Measurements from ENCODE around the gene ATP9A. TPM values are rescaled to one million over a fixed set of nuclear protein-coding genes. Genes with fewer than 3 reads are reported as not detected.
A peak's percentile ranks its signal among the peaks of the same experiment; 100 is the strongest.

ATP9A gene
- polyA plus RNA-seq, 1 donor from 2014 or later: 0.20 TPM

- Mint-ChIP-seq H3K27me3 (peaks cover 30% of the 10 kb centered on the region), H3K36me3 (peaks cover 1% of the 10 kb centered on the region), H3K4me1 (peaks cover 8 to 12% (median 8%) of the 10 kb centered on the region in 3 donors), H3K9me3 (peaks cover 0 to 2% (median 0%) of the 10 kb centered on the region in 3 donors), H3K27ac (no peak overlapping the region), H3K4me3 (no peak overlapping the region)
Observed at GRCh38 chr20:51600016-51600420, 168.2 kb downstream of the ATP9A start.

GRCh38 chr20:51598556-51598955 lies 169.6 kb downstream of the ATP9A start:
- Mint-ChIP-seq H3K4me3 (no peak overlapping the region), H3K9me3 (peaks cover 0 to 2% (median 0%) of the 10 kb centered on the region in 3 donors), H3K27ac (no peak overlapping the region), H3K4me1 (peaks cover 13 to 16% (median 13%) of the 10 kb centered on the region in 3 donors), H3K27me3 (peaks cover 26% of the 10 kb centered on the region), H3K36me3 (no peaks in the 10 kb centered on the region)

GRCh38 chr20:51597389-51598231 lies 170.6 kb downstream of the ATP9A start:
- Mint-ChIP-seq H3K27me3 (peaks cover 20% of the 10 kb centered on the region), H3K4me1 (peaks cover 13 to 16% (median 13%) of the 10 kb centered on the region in 3 donors), H3K9me3 (peaks cover 0 to 2% (median 0%) of the 10 kb centered on the region in 3 donors), H3K4me3 (no peak overlapping the region), H3K36me3 (no peaks in the 10 kb centered on the region), H3K27ac (no peak overlapping the region)

- Mint-ChIP-seq H3K4me1 (peaks cover 13 to 16% (median 13%) of the 10 kb centered on the region in 3 donors), H3K36me3 (no peaks in the 10 kb centered on the region), H3K9me3 (peaks cover 0 to 2% (median 0%) of the 10 kb centered on the region in 3 donors), H3K27ac (no peak overlapping the region), H3K4me3 (no peak overlapping the region), H3K27me3 (peaks cover 22% of the 10 kb centered on the region)
Observed at GRCh38 chr20:51596668-51597388, 171.4 kb downstream of the ATP9A start.

DNA sequence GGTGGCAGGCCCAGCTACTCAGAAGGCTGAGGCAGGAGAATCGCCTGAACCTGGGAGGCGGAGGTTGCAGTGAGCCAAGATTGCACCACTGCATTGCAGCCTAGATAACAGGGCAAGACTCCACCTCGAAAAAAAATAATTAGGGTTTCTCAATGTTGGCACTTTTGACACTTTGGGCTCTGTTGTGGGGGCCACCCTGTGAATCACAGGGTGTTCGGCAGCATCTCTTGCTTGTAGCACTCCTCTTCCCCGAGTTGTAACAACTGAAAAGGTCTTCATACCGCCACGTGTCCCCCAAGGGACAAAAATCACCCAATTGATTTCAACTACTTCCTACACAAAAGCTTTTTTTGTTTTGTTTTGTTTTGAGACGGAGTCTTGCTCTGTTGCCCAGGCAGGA lies 172.4 kb downstream of the ATP9A start:
- Mint-ChIP-seq H3K9me3 (peaks cover 0 to 2% (median 0%) of the 10 kb centered on the region in 3 donors), H3K4me1 (peaks cover 13 to 16% (median 13%) of the 10 kb centered on the region in 3 donors), H3K36me3 (no peaks in the 10 kb centered on the region), H3K27ac (no peak overlapping the region), H3K4me3 (peak overlapping the region in 2 of 4 donors; percentile 56 to 82), H3K27me3 (peaks cover 21% of the 10 kb centered on the region)

DNA sequence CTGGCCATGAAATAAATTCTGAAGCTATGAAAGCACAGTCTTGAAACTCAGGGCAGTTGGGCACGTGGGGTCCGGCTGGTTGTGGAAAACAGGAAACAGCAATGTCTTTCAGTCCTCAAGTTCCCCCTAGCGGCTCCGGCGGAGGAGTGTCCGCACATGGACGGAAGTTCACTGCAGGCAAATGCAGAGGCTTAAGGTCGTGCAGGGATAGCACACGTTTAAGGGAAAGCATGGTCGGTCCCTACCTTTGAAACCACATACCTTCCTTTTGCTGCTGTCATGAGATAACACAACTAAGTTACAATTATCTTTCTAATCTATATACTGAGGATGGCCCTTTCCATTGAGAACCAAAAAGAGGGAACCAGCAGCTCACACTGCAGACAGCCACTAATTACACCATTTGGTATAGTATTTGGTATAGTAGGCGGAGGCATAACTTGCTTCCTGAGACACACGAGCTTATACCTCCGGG lies 173.1 kb downstream of the ATP9A start:
- H3K27ac Mint-ChIP-seq: peak overlapping the region in 1 of 3 donors; percentile 4
- peaks cover 20% of the 10 kb centered on the region for H3K27me3 Mint-ChIP-seq

DNA sequence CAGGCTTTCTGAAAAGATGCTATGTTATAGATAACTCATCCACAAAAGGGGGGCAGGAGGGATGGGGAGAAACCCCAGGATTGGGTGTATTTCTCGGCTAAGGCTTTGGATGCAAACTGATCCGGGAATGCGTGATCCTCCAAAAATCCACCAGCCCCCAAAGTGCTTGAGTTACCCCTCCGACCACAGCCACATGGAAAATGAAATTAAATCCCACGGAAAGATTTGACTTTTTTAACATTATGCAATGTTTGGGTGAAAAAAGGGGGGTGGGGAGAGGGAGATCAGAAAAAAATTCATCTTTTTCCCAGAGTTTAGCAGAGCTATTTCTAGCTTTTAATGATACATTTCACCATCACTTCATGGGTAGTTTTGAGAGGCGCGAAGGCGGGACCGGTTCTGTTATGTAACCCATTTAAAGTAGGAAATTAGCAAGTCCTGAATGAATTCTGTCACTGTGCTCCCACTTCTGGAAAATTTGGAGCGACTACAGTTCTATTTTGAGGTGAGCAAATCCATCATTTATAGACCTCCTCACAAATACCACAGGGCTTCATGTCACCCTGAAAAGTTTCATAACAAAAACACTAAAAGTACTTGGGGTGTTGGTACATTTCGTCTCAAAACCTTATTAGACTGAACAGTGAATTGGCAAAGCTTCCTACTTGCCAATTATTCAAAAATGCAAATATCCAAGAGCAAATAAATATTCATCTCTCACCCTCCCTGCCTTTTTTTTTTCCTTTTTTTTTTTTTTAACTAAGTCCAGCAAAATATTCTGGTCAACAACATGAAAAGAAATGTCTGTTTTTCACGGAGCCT lies 173.7 kb downstream of the ATP9A start:
- peaks cover 16% of the 10 kb centered on the region for H3K27me3 Mint-ChIP-seq
- peak overlapping the region in 3 of 4 donors; percentile 39 to 82 (median 45) for H3K4me3 Mint-ChIP-seq
- peaks cover 0 to 2% (median 0%) of the 10 kb centered on the region in 3 donors for H3K9me3 Mint-ChIP-seq
- peaks cover 13 to 16% (median 13%) of the 10 kb centered on the region in 3 donors for H3K4me1 Mint-ChIP-seq
- peak overlapping the region in 1 of 3 donors; percentile 4 for H3K27ac Mint-ChIP-seq
- H3K36me3 Mint-ChIP-seq: no peaks in the 10 kb centered on the region

More for the DNA sequence above, 173.1 kb downstream of the ATP9A start:
- Mint-ChIP-seq H3K9me3 (peaks cover 0 to 2% (median 0%) of the 10 kb centered on the region in 3 donors), H3K4me1 (peaks cover 13 to 16% (median 13%) of the 10 kb centered on the region in 3 donors), H3K36me3 (no peaks in the 10 kb centered on the region), H3K4me3 (peak overlapping the region in 3 of 4 donors; percentile 39 to 82 (median 45))

DNA sequence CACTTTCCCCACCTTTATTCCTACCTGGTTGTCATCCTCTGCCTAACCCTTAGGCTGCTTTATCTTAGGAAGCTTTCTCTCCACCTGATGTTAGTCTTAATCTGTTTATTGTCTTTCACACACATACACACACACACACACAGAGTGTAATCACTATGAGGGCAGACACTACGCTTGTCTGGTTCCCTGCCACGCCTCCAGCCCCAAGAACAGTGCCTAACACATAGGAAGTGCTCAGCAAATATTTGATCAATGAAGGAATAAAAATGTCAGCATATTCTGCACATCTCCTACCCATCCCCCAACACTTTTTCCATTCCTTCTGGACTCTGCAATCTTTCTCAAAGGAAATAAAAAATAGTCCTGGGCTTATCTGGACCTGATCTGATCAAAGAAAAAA lies 174.6 kb downstream of the ATP9A start:
- no peak overlapping the region for H3K4me3 Mint-ChIP-seq
- no peaks in the 10 kb centered on the region for H3K36me3 Mint-ChIP-seq
- H3K27ac Mint-ChIP-seq: no peak overlapping the region
- peaks cover 13 to 16% (median 13%) of the 10 kb centered on the region in 3 donors for H3K4me1 Mint-ChIP-seq
- H3K9me3 Mint-ChIP-seq: peaks cover 0 to 2% (median 0%) of the 10 kb centered on the region in 3 donors
- peaks cover 13% of the 10 kb centered on the region for H3K27me3 Mint-ChIP-seq

- H3K27ac Mint-ChIP-seq: no peak overlapping the region
- H3K27me3 Mint-ChIP-seq: peaks cover 15% of the 10 kb centered on the region
- H3K9me3 Mint-ChIP-seq: peaks cover 0 to 2% (median 0%) of the 10 kb centered on the region in 3 donors
- peaks cover 13 to 16% (median 13%) of the 10 kb centered on the region in 3 donors for H3K4me1 Mint-ChIP-seq
- no peaks in the 10 kb centered on the region for H3K36me3 Mint-ChIP-seq
- no peak overlapping the region for H3K4me3 Mint-ChIP-seq
Observed at GRCh38 chr20:51592564-51592963, 175.6 kb downstream of the ATP9A start.

DNA sequence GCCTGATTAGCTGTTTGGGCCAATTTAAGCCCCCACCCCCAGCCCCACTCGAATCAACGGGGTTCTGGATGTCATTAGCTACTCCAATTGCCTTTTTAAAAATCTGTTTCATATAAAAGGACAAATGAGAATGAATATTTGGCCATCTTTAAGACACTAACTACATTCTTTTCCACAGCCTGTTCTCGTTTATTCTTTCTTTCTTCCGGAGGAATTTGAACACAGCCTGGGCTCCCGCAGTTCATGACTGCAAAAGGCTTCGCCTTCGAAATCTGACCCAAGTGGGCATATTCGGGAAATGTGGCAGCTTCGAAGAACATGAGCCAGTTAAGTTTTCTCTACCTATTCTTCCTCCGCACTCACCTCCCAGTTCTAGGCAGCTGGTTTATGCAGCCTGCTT lies 176.3 kb downstream of the ATP9A start:
- H3K9me3 Mint-ChIP-seq: peaks cover 0 to 2% (median 0%) of the 10 kb centered on the region in 3 donors
- H3K36me3 Mint-ChIP-seq: no peaks in the 10 kb centered on the region
- H3K4me3 Mint-ChIP-seq: no peak overlapping the region
- peak overlapping the region in 1 of 3 donors; percentile 64 for H3K27ac Mint-ChIP-seq
- H3K27me3 Mint-ChIP-seq: peaks cover 16% of the 10 kb centered on the region
- H3K4me1 Mint-ChIP-seq: peaks cover 13 to 19% (median 14%) of the 10 kb centered on the region in 3 donors

- Mint-ChIP-seq H3K9me3 (peaks cover 0 to 2% (median 0%) of the 10 kb centered on the region in 3 donors), H3K27me3 (peaks cover 21% of the 10 kb centered on the region), H3K4me1 (peaks cover 3 to 7% (median 4%) of the 10 kb centered on the region in 3 donors), H3K4me3 (no peak overlapping the region), H3K27ac (no peak overlapping the region), H3K36me3 (no peaks in the 10 kb centered on the region)
Observed at GRCh38 chr20:51588762-51589161, 179.4 kb downstream of the ATP9A start.

- H3K4me3 Mint-ChIP-seq: peak overlapping the region in 1 of 4 donors; percentile 42
- no peak overlapping the region for H3K27ac Mint-ChIP-seq
- peaks cover 3 to 7% (median 4%) of the 10 kb centered on the region in 3 donors for H3K4me1 Mint-ChIP-seq
- peaks cover 0 to 2% (median 0%) of the 10 kb centered on the region in 3 donors for H3K9me3 Mint-ChIP-seq
- H3K27me3 Mint-ChIP-seq: peaks cover 21% of the 10 kb centered on the region
- no peaks in the 10 kb centered on the region for H3K36me3 Mint-ChIP-seq
Observed at GRCh38 chr20:51587145-51587544, 181.0 kb downstream of the ATP9A start.

GRCh38 chr20:51586005-51586440 lies 182.2 kb downstream of the ATP9A start:
- Mint-ChIP-seq H3K27me3 (peaks cover 21% of the 10 kb centered on the region), H3K4me3 (no peak overlapping the region), H3K9me3 (peaks cover 0 to 2% (median 0%) of the 10 kb centered on the region in 3 donors), H3K4me1 (peaks cover 3 to 7% (median 4%) of the 10 kb centered on the region in 3 donors), H3K27ac (no peak overlapping the region), H3K36me3 (no peaks in the 10 kb centered on the region)

GRCh38 chr20:51585148-51585547 lies 183.0 kb downstream of the ATP9A start:
- peaks cover 3 to 7% (median 4%) of the 10 kb centered on the region in 3 donors for H3K4me1 Mint-ChIP-seq
- peaks cover 21% of the 10 kb centered on the region for H3K27me3 Mint-ChIP-seq
- H3K4me3 Mint-ChIP-seq: no peak overlapping the region
- peaks cover 0 to 2% (median 0%) of the 10 kb centered on the region in 3 donors for H3K9me3 Mint-ChIP-seq
- H3K36me3 Mint-ChIP-seq: no peaks in the 10 kb centered on the region
- H3K27ac Mint-ChIP-seq: no peak overlapping the region
